Measurements from ENCODE around the gene CELSR3.

Gene CELSR3

DNA sequence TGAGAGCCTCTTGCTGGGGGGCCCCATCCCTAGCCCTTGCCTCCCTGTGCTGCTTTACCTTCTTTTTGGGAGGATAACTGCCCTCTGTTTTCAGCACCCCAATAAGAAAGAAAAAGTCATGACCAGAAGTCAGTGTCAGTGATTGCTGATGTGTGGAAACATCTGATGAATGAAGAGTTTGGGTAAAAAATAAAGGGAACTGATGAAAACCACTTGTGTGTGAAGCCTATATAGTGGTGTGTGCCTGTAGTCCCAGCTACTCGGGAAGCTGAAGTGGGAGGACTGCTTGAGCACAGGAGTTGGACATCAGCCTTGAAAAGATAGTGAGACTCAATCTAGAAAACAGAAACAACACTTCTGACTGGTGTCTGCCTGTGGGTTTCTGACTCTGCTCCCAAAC, 9.8 kb upstream of the CELSR3 start:
- TF ChIP-seq TAF1 (IDR thresholded peaks at IDR 0.05; ENCODE audit: borderline replicate concordance, insufficient read depth, low read length) (no peak), POLR2AphosphoS5 (IDR thresholded peaks at IDR 0.05; ENCODE audit: low read depth, low read length) (no peak), FOXP2 (optimal IDR thresholded peaks at IDR 0.05; ENCODE audit: borderline replicate concordance, extremely low read depth, extremely low read length, insufficient read depth) (no peak), SIN3A (IDR thresholded peaks at IDR 0.05; ENCODE audit: borderline replicate concordance, insufficient read depth, low read length) (no peak)
- TF ChIP-seq, protein P1, sequence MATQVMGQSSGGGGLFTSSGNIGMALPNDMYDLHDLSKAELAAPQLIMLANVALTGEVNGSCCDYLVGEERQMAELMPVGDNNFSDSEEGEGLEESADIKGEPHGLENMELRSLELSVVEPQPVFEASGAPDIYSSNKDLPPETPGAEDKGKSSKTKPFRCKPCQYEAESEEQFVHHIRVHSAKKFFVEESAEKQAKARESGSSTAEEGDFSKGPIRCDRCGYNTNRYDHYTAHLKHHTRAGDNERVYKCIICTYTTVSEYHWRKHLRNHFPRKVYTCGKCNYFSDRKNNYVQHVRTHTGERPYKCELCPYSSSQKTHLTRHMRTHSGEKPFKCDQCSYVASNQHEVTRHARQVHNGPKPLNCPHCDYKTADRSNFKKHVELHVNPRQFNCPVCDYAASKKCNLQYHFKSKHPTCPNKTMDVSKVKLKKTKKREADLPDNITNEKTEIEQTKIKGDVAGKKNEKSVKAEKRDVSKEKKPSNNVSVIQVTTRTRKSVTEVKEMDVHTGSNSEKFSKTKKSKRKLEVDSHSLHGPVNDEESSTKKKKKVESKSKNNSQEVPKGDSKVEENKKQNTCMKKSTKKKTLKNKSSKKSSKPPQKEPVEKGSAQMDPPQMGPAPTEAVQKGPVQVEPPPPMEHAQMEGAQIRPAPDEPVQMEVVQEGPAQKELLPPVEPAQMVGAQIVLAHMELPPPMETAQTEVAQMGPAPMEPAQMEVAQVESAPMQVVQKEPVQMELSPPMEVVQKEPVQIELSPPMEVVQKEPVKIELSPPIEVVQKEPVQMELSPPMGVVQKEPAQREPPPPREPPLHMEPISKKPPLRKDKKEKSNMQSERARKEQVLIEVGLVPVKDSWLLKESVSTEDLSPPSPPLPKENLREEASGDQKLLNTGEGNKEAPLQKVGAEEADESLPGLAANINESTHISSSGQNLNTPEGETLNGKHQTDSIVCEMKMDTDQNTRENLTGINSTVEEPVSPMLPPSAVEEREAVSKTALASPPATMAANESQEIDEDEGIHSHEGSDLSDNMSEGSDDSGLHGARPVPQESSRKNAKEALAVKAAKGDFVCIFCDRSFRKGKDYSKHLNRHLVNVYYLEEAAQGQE (IDR thresholded peaks at IDR 0.05; ENCODE audit: insufficient read depth in 1 of 2, low read depth in 2 of 2, low read length in 2 of 2): no peak

DNA sequence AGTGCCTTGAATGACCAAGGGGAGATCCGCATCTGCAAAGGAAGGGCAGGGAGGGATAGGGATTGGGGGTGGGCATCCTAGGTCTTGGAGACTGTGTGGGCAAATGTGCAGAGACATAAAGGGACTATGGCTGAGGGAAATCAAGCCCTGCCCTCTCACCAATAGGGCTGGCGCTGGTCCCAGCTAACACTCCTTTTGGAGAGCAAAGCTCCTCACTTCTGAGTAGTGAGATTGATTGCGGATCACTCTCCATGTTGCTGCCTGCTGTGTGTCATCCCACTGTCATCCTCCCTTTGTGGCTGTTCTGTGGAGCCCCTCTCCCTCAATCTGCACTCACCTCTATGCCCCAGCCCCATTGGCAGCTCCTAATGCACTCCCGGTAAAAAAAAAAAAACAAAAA, 2.2 kb upstream of the CELSR3 start:
- no peak for TF ChIP-seq FOXP2 (optimal IDR thresholded peaks at IDR 0.05; ENCODE audit: borderline replicate concordance, extremely low read depth, extremely low read length, insufficient read depth)
- no peak for TF ChIP-seq POLR2AphosphoS5 (IDR thresholded peaks at IDR 0.05; ENCODE audit: low read depth, low read length)
- TF ChIP-seq, protein P1 (IDR thresholded peaks at IDR 0.05; ENCODE audit: insufficient read depth in 1 of 2, low read depth in 2 of 2, low read length in 2 of 2): no peak
- TF ChIP-seq TAF1 (IDR thresholded peaks at IDR 0.05; ENCODE audit: borderline replicate concordance, insufficient read depth, low read length): no peak

DNA sequence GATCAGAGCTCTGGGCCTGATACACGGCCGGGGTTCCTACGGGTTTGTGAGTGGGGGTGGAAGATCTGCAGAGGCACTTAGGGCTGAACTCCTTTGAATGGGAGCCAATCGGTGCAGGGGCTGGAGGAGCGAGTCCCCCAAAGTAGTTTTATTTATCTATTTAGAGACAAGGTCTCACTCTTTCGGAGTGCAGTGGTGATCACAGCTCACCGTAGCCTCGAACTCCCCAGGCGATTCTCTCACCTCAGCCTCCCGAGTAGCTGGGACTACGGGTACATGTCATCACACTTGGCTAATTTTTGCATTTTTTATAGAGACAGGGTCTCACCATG, 1.6 kb upstream of the CELSR3 start:
- no peak for TF ChIP-seq TAF1 (IDR thresholded peaks at IDR 0.05; ENCODE audit: borderline replicate concordance, insufficient read depth, low read length)

DNA sequence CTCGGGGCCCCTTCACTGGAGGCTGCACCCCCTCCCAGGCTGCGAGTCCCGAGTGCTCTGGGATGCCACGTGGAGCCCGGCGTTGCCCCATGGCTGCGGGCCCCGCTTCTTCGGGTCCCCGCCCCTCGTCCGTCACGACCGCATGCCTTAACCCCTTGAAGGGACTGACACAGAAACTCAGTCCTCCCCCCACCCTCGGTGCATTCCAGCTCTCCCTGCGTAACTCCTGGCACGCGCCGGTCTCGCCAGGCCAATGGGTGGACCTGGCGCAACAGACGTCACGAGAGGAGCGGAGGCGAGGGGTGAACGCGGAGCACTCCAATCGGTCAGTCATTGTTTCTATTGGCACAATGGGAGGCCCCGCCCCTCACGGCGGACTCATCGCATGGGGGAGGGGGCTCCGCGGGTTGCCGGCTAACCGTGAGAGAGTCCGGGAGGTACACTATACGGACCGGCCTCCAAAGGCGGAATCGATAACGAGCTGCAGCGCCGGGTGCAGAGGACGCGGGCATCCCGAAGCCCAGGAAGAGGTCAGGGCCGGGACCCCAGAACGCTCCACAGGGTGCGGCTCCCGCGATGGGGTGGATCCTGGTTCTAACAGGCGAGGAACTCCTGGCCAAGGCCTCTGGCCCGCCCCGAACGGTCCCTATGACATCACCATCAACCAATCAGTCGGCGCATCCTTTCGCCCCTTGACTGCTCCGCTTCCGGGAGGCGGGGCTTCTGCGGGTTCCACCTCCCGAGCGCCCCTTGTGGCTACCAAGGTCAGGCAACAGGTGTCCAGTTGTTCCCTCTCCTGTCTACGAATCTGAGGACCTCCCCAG, 1.0 kb upstream of the CELSR3 start:
- TF ChIP-seq, protein P1 (IDR thresholded peaks at IDR 0.05; ENCODE audit: insufficient read depth in 1 of 2, low read depth in 2 of 2, low read length in 2 of 2): peak in 1 of 2 experiments; percentile 17; a peak in 1 of 4 replicates
- TF ChIP-seq TAF1 (IDR thresholded peaks at IDR 0.05; ENCODE audit: borderline replicate concordance, insufficient read depth, low read length) (no peak; the same call in 1 of the 2 replicates), POLR2AphosphoS5 (IDR thresholded peaks at IDR 0.05; ENCODE audit: low read depth, low read length) (peak; percentile 68), SIN3A (IDR thresholded peaks at IDR 0.05; ENCODE audit: borderline replicate concordance, insufficient read depth, low read length) (no peak)

GRCh38 chr3:48662145-48662752, 437 bp downstream of the CELSR3 start:
- TF ChIP-seq POLR2AphosphoS5 (IDR thresholded peaks at IDR 0.05; ENCODE audit: low read depth, low read length) (no peak), SIN3A (IDR thresholded peaks at IDR 0.05; ENCODE audit: borderline replicate concordance, insufficient read depth, low read length) (no peak), FOXP2 (optimal IDR thresholded peaks at IDR 0.05; ENCODE audit: borderline replicate concordance, extremely low read depth, extremely low read length, insufficient read depth) (no peak), TAF1 (IDR thresholded peaks at IDR 0.05; ENCODE audit: borderline replicate concordance, insufficient read depth, low read length) (no peak)
- TF ChIP-seq, protein P1 (IDR thresholded peaks at IDR 0.05; ENCODE audit: insufficient read depth in 1 of 2, low read depth in 2 of 2, low read length in 2 of 2): no peak

Data from PFSK-1 (cell line).